HG03457 (cell line): ENCODE results near the gene NFATC1.

Experiments used
- ATAC-seq: cut with Tn5 transposase; IDR thresholded peaks from one replicate; pipeline ENCODE4 v1.9.1; 2021; ENCODE audit warnings: moderate number of reproducible peaks; ENCODE audit not compliant: unreplicated experiment

NFATC1 gene

DNA sequence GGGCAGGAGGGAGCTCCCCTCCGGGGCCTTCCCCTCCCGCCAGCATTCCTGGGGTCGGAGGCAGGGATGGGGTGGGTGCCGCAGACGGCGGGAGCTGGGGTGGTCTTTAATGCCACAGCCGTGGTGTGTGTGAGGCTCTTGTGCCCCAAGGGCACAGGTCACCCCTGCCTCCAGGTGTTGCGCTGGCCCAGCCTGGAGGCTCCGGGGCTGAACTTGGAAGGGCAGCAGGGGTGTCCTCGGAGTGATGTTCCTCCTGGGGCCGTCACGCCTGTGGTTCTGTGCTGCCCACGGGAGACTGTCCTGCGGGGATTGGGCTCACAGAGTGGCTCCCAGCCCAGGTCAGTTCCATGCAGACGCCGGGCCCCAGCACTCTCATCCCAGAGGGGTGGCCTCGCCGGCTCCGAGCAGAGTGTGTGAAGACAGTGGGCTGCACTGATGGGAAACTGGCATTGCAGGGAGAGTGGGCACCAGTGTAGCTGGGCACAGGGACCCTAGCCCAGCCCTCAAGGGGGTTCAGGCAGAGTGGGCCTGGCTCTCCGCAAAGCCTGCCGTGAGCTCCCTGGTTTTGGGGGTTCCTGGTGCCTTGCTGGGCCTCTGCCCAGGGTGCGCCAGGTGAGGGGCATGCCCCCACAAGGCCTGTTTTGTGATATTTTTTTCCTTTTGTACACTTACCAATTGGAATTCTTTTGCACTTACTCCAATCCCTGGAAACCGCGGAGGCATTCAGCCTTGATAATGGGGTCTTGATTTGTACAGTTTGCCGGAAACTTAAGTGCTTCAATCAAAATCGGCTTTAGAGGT, 56.7 kb downstream of the NFATC1 start:
- ATAC-seq, result no peak

DNA sequence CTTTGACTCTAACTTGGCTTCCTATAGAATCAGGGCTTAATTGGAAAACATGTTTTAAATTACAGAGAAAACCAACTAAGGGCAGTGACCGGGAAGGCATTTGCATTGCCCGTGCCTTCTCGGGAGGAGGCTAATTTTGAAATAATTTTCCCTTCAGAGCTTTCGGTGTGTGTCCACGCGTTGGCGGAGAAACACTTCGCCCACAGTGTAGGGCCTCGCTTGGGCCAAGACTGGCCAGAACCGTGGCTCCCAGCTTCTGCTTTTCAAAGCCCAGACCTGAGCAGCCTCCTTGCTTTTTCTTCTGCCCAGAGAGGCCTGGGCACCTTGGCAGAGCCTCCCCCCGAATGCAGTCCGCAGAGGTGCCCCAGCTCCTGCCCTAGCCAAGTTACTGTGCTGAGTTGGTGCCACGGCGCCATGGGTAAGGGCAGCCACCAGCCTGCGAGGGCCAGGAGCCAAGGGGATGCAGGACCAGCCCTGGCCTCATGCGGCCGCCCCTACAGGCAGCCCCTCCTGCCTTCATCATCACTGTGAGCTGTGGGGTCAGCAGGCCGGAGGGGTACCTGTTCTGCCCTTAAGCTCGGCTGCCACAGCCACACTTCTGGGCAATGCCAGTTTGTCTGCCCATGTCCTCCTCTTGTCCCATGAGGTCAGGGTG, 57.4 kb downstream of the NFATC1 start:
- ATAC-seq, result no peak

DNA sequence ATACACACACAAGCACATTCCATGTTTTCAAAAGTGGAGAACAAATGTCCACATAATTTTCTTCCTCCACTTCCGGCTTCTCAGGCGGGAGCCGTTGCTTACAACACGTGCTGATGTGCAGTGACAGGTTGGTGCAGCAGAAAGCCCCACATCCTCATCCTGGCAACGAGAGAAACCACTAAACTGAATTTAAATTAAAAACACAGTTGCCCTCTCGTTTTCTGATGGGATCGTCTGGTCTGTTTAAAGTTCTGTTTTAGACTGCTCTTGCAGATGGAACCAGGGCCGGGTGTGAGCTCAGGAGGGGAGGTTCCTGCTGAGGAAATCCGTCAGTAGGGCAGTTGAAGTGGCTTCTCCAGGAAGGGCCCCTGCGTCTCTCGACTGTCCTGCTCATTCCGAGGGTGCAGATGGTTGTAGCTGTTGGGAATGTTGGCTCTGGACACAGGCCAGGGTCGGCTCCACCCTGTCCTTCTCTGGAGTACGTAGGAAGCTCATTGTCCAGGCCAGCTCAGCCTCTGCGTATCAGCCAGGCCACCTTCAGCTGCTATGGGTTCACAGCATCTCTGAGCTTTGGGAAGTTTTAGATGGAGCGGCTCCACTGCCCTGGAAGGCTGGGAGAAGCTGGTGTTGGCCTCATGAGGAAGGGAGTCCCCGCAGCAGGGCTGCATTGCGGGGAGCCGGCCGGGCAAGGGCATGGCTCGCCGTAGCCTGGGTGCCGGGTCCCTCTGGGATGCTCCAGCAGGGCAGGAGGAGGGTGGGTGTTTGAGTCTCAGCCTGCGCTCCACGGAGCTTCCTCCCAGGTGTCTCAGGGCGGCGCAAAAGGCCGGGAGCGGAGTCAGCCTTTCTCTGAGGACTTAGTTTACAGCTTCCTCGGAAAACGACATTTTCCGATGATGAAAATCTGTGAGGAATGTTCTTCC, 58.3 kb downstream of the NFATC1 start:
- no peak for ATAC-seq

DNA sequence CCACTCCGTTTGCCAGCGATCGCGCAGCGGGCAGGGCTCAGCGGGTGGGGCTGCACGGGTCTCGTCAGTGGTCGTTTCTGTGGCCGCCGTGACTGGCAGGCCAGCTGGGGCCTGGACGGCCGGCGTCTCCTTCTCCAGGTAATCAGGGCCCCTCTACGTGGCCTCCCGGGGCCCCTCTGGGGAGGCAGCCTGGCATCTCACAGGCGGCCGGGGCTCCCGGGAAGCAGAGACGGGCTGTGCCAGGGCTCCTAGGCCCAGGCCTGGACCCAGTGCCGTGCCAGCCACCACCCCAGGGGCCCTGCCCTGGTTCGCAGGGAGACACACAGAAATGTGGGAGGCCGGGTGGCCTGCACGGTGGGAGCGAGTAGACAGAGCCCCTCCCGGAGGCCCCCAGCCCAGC, 59.5 kb downstream of the NFATC1 start:
- ATAC-seq, result no peak

DNA sequence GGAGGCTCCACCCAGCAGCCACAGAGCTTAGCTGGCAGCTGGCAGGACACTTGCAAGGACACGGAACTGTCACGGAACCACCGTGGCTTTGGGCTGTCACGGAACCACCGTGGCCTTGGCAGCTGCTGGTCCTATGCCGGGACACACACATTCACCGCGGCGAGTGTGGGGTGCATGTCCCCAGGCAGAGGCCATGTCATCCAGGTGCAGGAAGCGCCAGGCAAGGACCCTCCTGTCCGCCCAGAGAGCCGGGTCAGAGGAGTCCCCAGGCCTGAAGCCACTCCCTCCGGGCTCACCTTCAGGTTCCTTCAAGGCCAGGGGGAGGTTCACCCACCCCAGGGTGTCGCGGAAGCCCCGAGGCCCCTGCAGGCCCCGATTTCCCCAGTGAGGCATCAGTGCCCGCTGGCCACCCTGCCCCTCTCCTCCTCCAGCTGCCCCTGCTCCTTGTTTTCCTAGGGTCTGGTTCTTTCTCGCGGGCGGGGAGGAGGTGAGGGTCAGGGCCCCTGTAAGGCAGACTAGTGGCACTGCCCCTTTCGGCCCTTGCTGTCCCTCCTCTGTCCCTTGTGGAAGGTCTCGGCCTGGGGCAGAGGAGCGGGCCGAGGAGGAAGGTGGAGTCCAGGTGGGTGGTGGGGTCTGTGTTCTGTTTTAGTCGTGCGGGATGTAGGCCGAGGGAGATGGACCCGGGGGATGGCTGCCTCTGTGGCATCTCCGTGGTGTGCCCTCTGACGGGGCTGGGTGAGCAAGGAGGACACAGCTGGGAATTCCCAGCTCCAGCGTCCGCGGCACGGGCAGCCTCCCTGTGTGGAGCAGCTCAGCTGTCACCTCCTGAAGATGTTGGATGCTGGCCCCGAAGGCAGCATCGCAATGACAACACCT, 60.6 kb downstream of the NFATC1 start:
- ATAC-seq, result no peak

DNA sequence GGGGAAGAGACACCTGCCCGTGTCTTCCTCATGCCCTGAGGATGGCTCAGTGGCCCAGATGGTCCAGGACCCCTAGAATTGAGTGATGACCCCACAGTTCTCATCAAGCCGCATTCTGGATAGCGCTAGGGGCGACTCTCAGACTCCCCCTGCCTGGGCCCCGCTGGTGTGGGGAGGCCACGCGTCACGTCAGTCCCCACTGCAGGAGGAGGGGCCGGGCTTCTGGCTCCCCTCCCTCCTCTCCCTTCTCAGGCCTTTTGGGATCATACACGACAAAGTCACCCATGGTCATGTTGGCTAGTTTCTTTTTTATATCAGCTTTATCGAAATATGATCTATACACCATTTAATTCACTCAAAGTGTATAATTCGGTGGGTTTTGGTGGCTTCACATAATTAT, 61.5 kb downstream of the NFATC1 start:
- no peak for ATAC-seq

DNA sequence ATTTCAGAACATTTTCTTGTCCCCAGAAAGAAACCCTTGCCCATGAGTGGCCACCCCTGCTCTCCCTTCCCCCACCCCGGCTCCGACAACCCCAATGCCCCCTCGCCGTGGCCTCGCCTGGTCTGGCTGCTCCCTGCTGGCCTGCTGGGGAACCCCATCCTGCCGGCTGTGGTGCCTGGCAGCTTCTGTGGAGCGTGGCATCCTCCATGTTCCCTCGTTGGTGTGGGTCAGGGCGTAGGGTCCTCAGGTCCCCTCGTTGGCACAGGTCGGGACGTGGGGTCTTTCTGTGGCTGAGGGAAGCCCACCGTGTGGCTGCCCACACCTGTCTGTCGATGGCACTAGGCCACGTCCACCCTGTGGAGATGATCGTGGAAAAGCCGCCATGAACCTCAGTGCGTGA, 61.9 kb downstream of the NFATC1 start:
- no peak for ATAC-seq

DNA sequence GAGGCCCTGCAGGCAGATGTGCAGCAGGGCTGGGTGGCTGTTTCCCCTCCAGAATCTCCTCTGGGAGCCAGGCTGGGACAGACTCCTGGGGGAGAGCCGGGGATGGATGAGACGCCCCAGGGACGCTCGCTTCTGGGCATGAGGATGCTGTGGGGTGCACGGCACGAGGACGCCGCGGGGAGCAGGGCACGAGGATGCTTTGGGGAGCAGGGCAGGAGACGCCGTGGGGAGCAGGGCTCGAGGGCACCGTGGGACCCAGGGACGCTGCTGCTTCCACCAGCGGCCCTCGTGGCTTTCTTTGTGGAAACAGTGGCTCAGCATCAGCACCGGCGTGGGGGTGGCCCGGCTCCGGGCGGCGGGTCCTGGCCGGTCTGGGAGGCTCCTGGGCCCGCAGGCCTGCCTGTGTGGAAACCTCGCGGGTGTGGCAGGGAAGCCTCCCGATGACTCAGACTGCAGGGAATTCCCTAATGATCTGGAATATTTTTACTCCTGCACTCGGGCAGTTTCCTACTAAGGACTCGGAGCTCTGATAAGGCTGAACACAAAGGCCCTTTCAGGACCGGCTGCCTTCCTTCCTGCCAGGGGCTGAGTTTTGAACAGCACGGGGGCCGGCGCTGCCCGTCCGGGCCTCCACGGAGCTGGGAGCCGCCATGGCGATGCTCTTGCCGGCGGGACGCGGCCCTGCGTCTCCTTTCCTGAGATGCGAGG, 62.6 kb downstream of the NFATC1 start:
- ATAC-seq, result no peak

DNA sequence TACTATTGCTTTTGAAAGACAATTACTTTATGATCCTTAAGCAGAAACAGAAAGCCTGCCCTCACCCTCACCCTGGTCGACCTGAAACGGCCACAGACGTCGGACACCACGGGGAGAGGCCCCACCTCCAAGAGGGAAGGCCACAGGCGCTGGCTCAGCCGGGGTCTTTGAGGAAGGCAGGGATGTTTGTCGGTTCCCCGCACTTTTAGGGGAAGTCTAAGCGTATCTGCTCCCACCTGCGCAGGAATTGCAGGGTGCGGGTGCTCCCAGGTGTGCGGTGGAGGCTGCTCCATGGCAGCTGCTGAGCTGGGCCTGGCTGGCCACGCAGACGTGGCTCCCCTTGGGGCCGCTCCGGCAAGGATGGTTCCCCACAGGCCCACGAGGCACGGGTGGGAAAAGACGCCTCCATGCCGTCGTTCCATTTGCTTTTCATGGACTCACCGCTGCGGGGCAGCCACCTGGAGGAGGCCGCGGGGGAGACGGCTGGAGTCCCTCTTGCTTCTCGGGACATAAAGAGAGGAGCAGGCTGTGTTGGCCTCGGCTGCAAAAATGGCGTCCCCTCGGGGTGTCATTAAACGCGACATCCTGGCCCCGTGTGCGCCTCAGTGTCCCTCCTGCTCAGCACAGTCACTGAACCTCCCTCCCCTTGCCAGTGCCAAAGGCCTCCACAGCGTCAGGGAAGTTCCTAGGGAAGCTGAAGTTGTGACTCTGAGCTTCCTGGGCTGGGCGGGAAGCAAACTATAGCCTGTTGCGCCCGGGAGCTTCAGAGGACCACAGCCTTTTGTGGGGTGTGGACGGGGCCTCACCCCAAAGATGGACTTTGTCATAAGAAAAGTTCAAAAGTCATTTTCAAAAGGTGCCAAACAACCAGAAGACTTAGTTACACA, 63.4 kb downstream of the NFATC1 start:
- no peak for ATAC-seq

DNA sequence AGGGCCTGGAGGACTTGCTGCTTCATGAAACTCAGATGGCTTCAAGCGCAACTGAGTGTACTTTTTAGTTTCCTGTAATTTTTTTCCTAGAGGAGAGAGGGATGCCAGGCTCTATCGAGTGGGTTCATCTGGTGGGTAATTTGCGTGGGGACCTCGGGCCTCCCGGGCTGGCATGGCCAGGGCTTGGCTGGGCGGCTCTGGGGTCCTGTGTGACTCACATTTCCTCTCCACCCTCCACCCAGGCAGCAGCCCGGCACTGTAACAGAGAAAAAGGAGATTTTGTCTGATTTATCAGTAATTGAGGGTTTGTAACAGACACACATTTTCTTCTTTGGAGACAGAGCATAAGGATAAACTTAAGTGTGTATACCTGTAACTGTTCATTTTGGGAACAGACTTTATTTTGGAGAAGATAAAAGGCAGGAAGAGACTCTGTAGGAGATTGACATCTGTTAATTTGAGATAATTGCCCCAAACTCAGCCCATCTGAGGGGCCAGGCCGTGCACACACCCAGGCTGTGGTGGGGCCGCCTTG, 64.3 kb downstream of the NFATC1 start:
- no peak for ATAC-seq

DNA sequence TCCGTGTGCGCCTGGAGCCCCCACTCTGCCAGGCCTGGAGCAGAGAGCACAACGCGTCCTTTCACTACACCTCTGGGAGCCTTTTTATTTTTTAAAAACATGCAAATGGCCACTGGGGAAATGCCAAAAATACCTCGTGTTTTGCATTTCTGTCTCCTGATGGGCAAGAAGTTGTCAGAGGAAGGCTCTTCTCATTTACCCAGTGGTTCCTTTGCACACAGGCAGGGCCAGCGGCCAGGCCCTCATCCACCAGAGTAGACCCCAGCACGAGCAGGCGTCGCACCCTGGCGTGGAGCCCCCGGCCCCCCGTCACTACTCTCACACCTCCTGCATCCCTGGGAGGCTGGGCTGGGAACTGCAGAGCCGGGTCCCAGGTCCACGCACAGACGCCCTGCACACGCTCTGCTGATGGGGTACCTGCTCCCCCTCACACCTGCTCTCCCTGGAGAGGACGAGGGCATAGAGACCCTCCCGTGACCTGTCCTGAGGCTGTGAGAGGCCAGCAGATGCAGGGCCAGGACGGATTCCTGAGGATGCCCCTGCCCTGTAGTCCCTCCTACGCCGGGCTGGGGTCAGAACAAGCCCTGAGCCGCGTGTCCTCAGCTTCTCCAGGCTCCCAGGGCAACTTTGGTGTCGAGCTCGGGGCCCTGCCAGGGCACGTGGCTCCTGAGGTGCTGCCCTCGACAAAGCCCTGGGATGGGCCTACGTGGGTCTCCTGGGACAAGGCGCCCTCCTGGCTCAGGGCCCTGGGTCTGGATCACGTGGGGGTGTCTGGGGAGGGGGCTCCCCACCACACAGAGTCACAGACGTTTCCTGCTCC, 65.0 kb downstream of the NFATC1 start:
- peak; percentile 41 for ATAC-seq

DNA sequence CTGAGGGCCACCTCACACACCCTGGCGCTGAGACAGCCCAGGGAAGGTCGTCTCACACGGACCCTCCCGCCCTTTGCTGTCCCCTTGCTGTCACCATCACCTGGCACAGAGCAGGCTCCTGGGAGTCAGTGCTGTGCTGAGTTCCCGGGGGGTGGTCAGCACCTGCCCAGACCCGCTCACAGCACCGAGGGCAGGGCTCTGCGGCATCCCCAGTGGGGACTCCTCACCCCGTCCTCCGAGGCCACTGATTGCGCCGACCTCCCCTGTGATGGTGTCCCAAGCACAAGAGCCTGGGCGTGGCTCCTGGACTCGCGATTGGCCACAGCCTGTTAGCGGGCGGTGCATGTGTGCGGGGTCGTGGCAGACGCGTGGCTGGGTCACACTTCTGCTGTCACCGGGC, 65.9 kb downstream of the NFATC1 start:
- ATAC-seq, result no peak

DNA sequence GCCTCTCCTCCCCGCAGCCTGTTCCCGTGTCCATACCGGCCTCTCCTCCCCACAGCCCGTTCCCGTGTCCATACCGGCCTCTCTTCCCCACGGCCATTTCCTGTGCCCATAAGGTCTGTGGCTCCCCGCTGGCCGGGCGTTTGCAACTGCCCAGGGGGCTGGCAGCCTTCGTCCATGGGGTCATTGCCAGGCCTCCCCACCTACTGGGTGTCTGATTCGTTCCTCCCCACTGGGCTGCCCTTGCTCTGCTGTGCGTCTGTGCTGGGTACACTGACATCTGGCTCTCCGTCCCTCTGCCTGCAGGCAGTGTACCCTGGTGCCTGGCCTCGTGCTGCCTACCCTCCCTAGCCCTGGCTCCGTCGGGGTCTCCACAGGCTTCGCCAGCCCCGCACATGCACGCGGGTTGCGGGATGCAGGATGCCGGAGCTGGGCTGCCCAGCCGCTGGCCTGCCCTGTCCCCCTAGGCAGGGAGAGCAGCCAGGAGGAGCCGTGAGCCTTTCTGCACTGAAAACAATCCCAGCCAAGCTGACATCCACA, 67.8 kb downstream of the NFATC1 start:
- no peak for ATAC-seq

DNA sequence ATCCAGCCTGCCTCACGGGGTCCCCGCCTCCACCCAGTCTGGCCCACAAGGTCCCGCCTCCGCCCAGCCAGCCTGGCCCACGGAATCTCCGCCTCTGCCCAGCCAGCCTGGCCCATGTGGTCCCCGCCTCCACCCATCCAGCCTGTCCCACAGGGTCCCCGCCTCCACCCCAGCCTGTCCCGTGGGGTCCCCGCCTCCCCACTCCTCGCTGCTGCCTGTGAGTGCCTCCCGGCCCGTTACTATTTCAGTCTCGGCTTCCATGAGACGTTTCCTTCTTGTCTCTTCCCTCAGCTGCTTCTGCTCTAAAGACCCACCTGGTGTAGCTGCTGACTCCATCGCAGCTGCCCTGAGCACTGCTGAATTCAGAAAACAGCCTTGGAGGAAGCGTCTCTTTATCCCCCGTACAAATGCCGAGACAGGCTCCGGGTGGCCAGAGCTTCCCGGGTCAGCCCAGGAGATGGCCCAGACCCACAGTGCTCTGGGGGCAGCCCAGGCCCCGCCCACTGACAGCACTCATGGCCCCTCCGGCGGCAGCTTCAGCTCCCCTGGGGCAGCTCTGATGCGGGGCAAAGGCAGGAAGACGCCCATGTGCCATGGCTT, 69.8 kb downstream of the NFATC1 start:
- ATAC-seq, result peak; percentile 75

DNA sequence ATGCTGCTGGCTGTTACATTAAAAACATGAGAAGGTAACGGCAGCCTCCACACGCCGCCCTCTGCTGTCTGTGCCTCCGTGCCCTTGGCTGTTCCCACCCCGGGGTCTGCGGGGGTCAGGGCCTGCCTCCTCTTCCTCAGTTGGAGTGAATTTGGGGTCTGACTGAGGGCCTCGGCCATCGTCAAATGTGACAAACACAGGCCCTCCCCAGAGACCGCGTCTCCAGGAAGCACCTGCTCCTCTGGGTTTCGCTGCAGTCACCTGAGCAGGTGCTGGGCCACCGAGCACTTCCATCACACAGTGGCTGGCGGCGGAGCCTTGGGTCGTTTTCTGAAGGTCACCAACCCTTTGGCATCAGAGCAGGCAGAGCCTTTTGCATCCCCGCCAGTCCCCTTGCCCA, 70.9 kb downstream of the NFATC1 start:
- ATAC-seq, result no peak

DNA sequence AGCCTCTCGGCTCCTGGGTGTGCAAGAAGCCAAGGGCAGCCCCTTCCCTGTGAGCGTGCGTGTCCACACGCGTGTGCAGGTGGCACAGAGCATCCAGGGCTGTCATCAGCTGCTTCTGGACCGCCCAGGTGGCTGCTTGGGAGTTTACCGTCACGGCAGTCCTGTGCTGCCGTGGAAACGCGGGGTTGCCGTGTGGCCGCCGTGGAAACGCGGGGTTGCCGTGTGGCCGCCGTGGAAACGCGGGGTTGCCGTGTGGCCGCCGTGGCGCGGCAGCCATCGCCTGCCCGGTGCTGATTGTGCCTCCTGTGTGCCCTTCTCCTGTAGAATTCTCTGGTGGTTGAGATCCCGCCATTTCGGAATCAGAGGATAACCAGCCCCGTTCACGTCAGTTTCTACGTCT, 71.4 kb downstream of the NFATC1 start:
- ATAC-seq, result no peak

DNA sequence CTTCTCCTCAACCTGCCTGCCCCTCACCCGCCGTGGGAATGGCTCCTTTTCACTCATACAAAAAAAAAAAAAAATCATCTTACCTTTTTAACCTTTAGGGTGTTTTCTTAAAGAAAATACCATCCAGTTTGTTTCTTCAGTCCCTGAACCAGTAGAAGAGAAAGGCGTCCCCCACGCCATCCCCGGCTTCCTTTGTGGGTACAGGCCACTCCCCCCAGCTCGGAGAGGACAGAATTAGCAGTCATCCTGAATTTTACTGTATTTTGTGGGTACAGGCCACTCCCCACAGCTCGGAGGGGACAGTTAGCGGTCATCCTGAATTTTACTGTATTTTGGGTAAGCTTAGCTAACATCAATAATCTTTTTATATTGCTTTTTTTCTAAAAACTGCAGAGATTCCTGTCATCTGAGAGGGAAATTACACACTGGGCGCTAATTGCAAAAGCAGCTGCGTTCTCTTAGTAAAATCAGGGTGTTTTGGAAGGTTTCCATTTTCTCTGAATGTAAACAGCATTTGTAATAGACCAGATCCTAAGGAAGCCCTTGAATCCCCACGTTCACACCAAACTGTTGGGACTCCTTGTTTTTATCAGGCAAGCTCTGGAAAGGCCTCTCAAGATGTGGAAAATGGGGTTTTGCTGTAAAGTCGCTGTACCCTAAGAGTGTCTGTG, 72.5 kb downstream of the NFATC1 start:
- ATAC-seq, result no peak
